Ishikawa (cell line): ENCODE results near the gene CCDC50.

Experiments
- CEBPB ChIP-seq: IDR thresholded peaks from 2 replicates; pipeline ENCODE4 v1.6.1; 2012
- CREB1 ChIP-seq: IDR thresholded peaks from 2 replicates; pipeline ENCODE4 v1.6.1; 2012; ENCODE audit warnings: low read depth
- EGR1 ChIP-seq: IDR thresholded peaks from 2 replicates; pipeline ENCODE4 v1.6.1; 2012
- EP300 ChIP-seq: IDR thresholded peaks from 2 replicates; pipeline ENCODE4 v1.6.1; 2012; ENCODE audit warnings: borderline replicate concordance
- FOXM1 ChIP-seq: IDR thresholded peaks from 2 replicates; pipeline ENCODE4 v1.6.1; 2012; ENCODE audit warnings: low read depth, borderline replicate concordance
- MAX ChIP-seq: IDR thresholded peaks from 2 replicates; pipeline ENCODE4 v1.6.1; 2012
- NFIC ChIP-seq: IDR thresholded peaks from 2 replicates; pipeline ENCODE4 v1.6.1; 2012
- RAD21 ChIP-seq: IDR thresholded peaks from 2 replicates; pipeline ENCODE4 v1.6.1; 2012; ENCODE audit warnings: low read depth
- TAF1 ChIP-seq: IDR thresholded peaks from 2 replicates; pipeline ENCODE4 v1.6.1; 2012; ENCODE audit warnings: low read depth, mild to moderate bottlenecking
- TCF12 ChIP-seq: IDR thresholded peaks from 2 replicates; pipeline ENCODE4 v1.6.1; 2012; ENCODE audit warnings: low read depth
- TEAD4 ChIP-seq: IDR thresholded peaks from 2 replicates; pipeline ENCODE4 v1.6.1; 2012
- USF1 ChIP-seq: IDR thresholded peaks from 2 replicates; pipeline ENCODE4 v1.6.1; 2012
- YY1 ChIP-seq: IDR thresholded peaks from 2 replicates; pipeline ENCODE4 v1.6.1; 2012; ENCODE audit warnings: low read depth
- ZBTB7A ChIP-seq: IDR thresholded peaks from 2 replicates; pipeline ENCODE4 v1.6.1; 2012; ENCODE audit warnings: low read depth
- TF ChIP-seq, protein P1 (sequence below): IDR thresholded peaks from 2 replicates; pipeline ENCODE4 v1.6.1; 2012; ENCODE audit warnings: low read depth, mild to moderate bottlenecking

CCDC50 gene

DNA sequence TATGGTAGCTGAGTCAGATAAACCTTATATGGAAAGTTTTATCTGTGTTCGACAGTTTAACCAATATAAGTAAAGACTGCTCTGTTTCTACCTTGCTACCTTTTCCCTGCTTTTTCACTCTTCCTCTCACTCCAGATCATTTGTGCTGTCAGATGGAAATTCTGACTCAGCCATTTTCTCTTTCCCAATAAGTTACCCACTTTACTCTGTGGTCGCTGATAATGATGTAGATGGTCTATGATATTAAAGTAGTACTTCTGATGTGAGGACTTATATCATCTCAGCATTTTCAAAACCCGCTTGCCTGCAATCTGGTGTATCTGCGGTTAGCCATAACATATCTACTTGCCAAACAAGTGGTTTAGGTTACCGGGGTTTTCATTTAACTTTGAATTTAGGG, 16.1 kb downstream of the CCDC50 start:
- no peak for TF ChIP-seq RAD21
- TF ChIP-seq, protein P1, sequence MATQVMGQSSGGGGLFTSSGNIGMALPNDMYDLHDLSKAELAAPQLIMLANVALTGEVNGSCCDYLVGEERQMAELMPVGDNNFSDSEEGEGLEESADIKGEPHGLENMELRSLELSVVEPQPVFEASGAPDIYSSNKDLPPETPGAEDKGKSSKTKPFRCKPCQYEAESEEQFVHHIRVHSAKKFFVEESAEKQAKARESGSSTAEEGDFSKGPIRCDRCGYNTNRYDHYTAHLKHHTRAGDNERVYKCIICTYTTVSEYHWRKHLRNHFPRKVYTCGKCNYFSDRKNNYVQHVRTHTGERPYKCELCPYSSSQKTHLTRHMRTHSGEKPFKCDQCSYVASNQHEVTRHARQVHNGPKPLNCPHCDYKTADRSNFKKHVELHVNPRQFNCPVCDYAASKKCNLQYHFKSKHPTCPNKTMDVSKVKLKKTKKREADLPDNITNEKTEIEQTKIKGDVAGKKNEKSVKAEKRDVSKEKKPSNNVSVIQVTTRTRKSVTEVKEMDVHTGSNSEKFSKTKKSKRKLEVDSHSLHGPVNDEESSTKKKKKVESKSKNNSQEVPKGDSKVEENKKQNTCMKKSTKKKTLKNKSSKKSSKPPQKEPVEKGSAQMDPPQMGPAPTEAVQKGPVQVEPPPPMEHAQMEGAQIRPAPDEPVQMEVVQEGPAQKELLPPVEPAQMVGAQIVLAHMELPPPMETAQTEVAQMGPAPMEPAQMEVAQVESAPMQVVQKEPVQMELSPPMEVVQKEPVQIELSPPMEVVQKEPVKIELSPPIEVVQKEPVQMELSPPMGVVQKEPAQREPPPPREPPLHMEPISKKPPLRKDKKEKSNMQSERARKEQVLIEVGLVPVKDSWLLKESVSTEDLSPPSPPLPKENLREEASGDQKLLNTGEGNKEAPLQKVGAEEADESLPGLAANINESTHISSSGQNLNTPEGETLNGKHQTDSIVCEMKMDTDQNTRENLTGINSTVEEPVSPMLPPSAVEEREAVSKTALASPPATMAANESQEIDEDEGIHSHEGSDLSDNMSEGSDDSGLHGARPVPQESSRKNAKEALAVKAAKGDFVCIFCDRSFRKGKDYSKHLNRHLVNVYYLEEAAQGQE = no peak
- TF ChIP-seq FOXM1 = no peak
- no peak for TF ChIP-seq CEBPB
- no peak for TF ChIP-seq EP300
- no peak for TF ChIP-seq TCF12
- no peak for TF ChIP-seq MAX
- TF ChIP-seq USF1 = no peak
- no peak for TF ChIP-seq ZBTB7A
- no peak for TF ChIP-seq EGR1
- no peak for TF ChIP-seq TAF1
- no peak for TF ChIP-seq CREB1
- no peak for TF ChIP-seq NFIC
- TF ChIP-seq YY1 = no peak
- no peak for TF ChIP-seq TEAD4

- no peak for TF ChIP-seq TEAD4
- TF ChIP-seq CREB1 = no peak
- TF ChIP-seq, protein P1 = no peak
- no peak for TF ChIP-seq TAF1
- no peak for TF ChIP-seq YY1
- no peak for TF ChIP-seq USF1
- no peak for TF ChIP-seq ZBTB7A
- no peak for TF ChIP-seq MAX
- TF ChIP-seq EP300 = no peak
- no peak for TF ChIP-seq FOXM1
- no peak for TF ChIP-seq NFIC
- TF ChIP-seq EGR1 = no peak
- TF ChIP-seq TCF12 = no peak
- no peak for TF ChIP-seq CEBPB
- TF ChIP-seq RAD21 = no peak
Measured at GRCh38 chr3:191347228-191347627, 18.0 kb downstream of the CCDC50 start.

- TF ChIP-seq MAX = no peak
- no peak for TF ChIP-seq EP300
- no peak for TF ChIP-seq YY1
Measured at GRCh38 chr3:191348098-191348497, 18.9 kb downstream of the CCDC50 start.

DNA sequence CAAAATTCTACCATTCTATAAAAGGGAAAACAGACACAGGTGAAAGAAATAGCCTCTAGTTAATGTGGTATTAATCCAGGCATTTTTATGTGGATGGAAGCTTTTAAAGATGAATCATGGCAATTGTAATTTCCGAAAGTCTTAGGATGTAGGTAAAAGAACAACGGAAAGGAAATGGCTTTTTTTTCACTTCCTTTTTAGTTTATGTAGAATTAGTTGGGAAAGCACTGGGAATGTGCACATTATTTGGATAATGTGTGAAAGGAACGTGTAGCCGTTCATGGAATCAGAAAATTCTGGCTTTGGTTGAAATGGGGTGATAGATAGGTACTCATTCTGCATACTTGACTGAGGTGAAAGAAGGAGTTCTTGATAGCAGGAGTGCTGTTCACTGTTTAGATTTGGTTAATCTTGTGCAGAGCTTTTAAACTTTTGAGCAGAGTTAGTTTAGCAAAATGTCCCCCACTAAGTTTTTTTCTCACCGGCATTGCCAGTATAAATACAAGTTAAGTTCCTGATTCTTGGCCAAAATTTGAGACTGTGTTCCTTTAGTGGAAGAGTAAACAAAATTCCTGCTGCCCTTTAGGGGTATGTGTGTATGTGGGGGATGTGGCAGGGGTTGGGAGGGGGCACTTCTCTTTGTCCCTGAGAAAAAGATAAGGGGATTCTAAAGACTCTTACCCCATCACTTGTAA, 21.3 kb downstream of the CCDC50 start:
- no peak for TF ChIP-seq TAF1
- no peak for TF ChIP-seq EGR1

- no peak for TF ChIP-seq CEBPB
- no peak for TF ChIP-seq EGR1
- TF ChIP-seq EP300 = no peak
- no peak for TF ChIP-seq FOXM1
- no peak for TF ChIP-seq YY1
- TF ChIP-seq ZBTB7A = no peak
- no peak for TF ChIP-seq MAX
- no peak for TF ChIP-seq NFIC
- TF ChIP-seq TCF12 = no peak
- TF ChIP-seq CREB1 = no peak
- no peak for TF ChIP-seq TEAD4
Measured at GRCh38 chr3:191352014-191352413, 22.8 kb downstream of the CCDC50 start.
